Osteocyte (in vitro differentiated cells): ENCODE data around the gene DLG4. TPM values are rescaled to one million over a fixed set of nuclear protein-coding genes. Genes with fewer than 3 reads are reported as not detected.

Experiments used
- DNase-seq: peaks from one replicate; pipeline ENCODE4 v3.0.0; 2021; ENCODE audit warnings: mixed read lengths; ENCODE audit not compliant: unreplicated experiment; ENCODE audit errors: extremely low spot score
- H3K27ac Mint-ChIP-seq: one replicate; pipeline ENCODE4 v1.8.0; 2021; ENCODE audit warnings: mild to moderate bottlenecking, mixed read lengths; ENCODE audit not compliant: unreplicated experiment
- H3K27me3 Mint-ChIP-seq: one replicate; pipeline ENCODE4 v1.8.0; 2021; ENCODE audit warnings: mixed read lengths; ENCODE audit not compliant: unreplicated experiment
- H3K36me3 Mint-ChIP-seq: one replicate; pipeline ENCODE4 v1.8.0; 2021; ENCODE audit warnings: mixed read lengths; ENCODE audit not compliant: unreplicated experiment
- H3K4me1 Mint-ChIP-seq: one replicate; pipeline ENCODE4 v1.8.0; 2021; ENCODE audit warnings: mixed read lengths; ENCODE audit not compliant: unreplicated experiment
- H3K4me3 Mint-ChIP-seq: one replicate; pipeline ENCODE4 v1.8.0; 2021; ENCODE audit warnings: mild to moderate bottlenecking, moderate library complexity, mixed read lengths; ENCODE audit not compliant: unreplicated experiment
- H3K9me3 Mint-ChIP-seq: one replicate; pipeline ENCODE4 v1.8.0; 2021; ENCODE audit warnings: mixed read lengths; ENCODE audit not compliant: unreplicated experiment
- total RNA-seq: library from RNA; stranded (reverse); gene quantifications from 2 replicates; pipeline ENCODE4 v1.2.1, GENCODE V29; 2021
- TF ChIP-seq, protein P1 (sequence below): fragments of 200-600 bp; sonication (generic); IDR thresholded peaks from 2 replicates; pipeline ENCODE4 v1.5.0; 2021; ENCODE audit warnings: antibody characterized with exemption, mild to moderate bottlenecking, moderate library complexity

Gene DLG4
- total RNA-seq, 1 donor from 2014 or later: 38.5 TPM

DNA sequence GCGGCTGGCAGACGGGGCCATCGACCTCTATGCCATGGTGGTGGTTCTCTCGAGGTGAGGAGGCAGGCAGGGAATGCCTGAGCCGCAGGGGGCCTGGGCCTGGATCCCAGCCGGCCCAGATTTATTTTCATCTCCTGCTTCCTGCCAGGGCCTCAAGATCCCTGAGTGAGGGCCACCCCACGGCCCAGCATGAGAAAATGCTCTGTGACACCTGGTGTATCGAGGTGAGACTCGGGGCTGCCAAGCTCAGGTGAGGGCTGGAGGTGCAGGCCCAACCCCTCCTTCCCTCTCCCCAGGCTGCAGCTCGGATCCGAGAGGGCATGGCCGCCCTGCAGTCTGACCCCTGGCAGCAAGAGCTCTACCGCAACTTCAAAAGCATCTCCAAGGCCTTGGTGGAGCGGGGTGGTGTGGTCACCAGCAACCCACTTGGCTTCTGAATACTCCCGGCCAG, 5.0 kb upstream of the DLG4 start:
- no peak for DNase-seq
- Mint-ChIP-seq H3K4me3 (no peak overlapping the region), H3K27me3 (no peaks in the 10 kb centered on the region), H3K9me3 (no peaks in the 10 kb centered on the region), H3K36me3 (peaks cover 33% of the 10 kb centered on the region), H3K27ac (peak overlapping the region; percentile 38), H3K4me1 (peaks cover 28% of the 10 kb centered on the region)
- TF ChIP-seq, protein P1, sequence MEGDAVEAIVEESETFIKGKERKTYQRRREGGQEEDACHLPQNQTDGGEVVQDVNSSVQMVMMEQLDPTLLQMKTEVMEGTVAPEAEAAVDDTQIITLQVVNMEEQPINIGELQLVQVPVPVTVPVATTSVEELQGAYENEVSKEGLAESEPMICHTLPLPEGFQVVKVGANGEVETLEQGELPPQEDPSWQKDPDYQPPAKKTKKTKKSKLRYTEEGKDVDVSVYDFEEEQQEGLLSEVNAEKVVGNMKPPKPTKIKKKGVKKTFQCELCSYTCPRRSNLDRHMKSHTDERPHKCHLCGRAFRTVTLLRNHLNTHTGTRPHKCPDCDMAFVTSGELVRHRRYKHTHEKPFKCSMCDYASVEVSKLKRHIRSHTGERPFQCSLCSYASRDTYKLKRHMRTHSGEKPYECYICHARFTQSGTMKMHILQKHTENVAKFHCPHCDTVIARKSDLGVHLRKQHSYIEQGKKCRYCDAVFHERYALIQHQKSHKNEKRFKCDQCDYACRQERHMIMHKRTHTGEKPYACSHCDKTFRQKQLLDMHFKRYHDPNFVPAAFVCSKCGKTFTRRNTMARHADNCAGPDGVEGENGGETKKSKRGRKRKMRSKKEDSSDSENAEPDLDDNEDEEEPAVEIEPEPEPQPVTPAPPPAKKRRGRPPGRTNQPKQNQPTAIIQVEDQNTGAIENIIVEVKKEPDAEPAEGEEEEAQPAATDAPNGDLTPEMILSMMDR: no peak

DNA sequence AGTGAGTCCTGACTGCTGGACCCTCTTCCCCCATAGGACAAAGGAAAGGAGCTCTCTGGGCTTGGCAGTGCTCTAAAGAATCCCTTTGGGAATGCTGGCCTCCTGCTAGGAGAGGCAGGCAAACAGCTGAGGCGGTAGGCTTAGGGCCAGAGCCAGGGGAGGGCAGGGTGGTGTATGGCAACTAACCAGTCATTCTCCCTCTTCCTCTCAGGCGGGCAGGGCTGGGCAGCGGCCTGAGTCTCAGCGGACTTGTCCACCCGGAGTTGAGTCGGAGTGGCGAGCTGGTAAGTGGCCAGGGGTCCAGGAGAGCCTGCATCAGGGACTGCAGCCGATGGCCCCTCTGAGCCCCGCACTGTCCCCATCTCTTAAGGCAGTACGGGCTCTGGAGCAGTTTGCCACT, 4.5 kb upstream of the DLG4 start:
- Mint-ChIP-seq H3K36me3 (peaks cover 29% of the 10 kb centered on the region), H3K4me1 (peaks cover 33% of the 10 kb centered on the region), H3K27me3 (no peaks in the 10 kb centered on the region), H3K27ac (no peak overlapping the region), H3K4me3 (no peak overlapping the region), H3K9me3 (no peaks in the 10 kb centered on the region)
- TF ChIP-seq, protein P1: no peak
- no peak for DNase-seq

GRCh38 chr17:7223375-7223774, 3.7 kb upstream of the DLG4 start:
- H3K27ac Mint-ChIP-seq: no peak overlapping the region
- H3K27me3 Mint-ChIP-seq: no peaks in the 10 kb centered on the region
- H3K4me1 Mint-ChIP-seq: peaks cover 38% of the 10 kb centered on the region
- H3K4me3 Mint-ChIP-seq: no peak overlapping the region
- TF ChIP-seq, protein P1: no peak
- H3K9me3 Mint-ChIP-seq: no peaks in the 10 kb centered on the region
- DNase-seq: no peak
- H3K36me3 Mint-ChIP-seq: peaks cover 25% of the 10 kb centered on the region

DNA sequence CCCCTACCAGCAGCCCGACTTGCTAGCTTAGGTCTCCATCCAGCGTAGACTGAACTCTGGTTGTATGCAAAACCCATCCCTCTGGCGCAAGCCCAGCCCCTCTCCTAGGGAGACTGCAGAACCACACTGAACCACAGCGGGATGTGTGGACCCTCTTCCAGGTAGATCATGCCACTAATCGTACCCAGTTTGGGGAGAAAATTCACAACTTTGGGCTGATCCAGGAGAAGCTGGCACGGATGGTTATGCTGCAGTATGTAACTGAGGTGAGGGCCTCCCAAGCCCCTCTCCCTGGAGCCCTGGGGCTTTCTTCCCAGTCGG, 3.3 kb upstream of the DLG4 start:
- H3K27ac Mint-ChIP-seq: no peak overlapping the region
- H3K27me3 Mint-ChIP-seq: no peaks in the 10 kb centered on the region
- peaks cover 20% of the 10 kb centered on the region for H3K36me3 Mint-ChIP-seq

GRCh38 chr17:7222093-7222971, 2.7 kb upstream of the DLG4 start:
- TF ChIP-seq, protein P1: no peak
- Mint-ChIP-seq H3K4me1 (peaks cover 47% of the 10 kb centered on the region), H3K27ac (no peak overlapping the region), H3K36me3 (peaks cover 19% of the 10 kb centered on the region), H3K4me3 (no peak overlapping the region), H3K9me3 (no peaks in the 10 kb centered on the region), H3K27me3 (no peaks in the 10 kb centered on the region)
- no peak for DNase-seq

More for the DNA sequence above, 3.3 kb upstream of the DLG4 start:
- Mint-ChIP-seq H3K4me3 (no peak overlapping the region), H3K9me3 (no peaks in the 10 kb centered on the region), H3K4me1 (peaks cover 42% of the 10 kb centered on the region)
- DNase-seq: no peak
- TF ChIP-seq, protein P1: no peak
